Measurements from ENCODE around the gene SORCS2.

- TF ChIP-seq ATF2 (tag by site-specific recombination; IDR thresholded peaks at IDR 0.05; ENCODE audit: low read depth) (no peak), ZNF76 (tag by site-specific recombination; IDR thresholded peaks at IDR 0.05; ENCODE audit: borderline replicate concordance, low read depth) (no peak), EGR2 (tag by site-specific recombination; IDR thresholded peaks at IDR 0.05; ENCODE audit: low read depth) (no peak), ZNF114 (tag by site-specific recombination; IDR thresholded peaks at IDR 0.05) (no peak), ZNF23 (tag by site-specific recombination; IDR thresholded peaks at IDR 0.05; ENCODE audit: borderline replicate concordance) (no peak), ZNF362 (tag by site-specific recombination; IDR thresholded peaks at IDR 0.05) (no peak), YY1 (tag by site-specific recombination; IDR thresholded peaks at IDR 0.05) (no peak), ZNF670 (tag by site-specific recombination; IDR thresholded peaks at IDR 0.05; ENCODE audit: low read depth) (no peak), CTCF (tag by site-specific recombination; IDR thresholded peaks at IDR 0.05) (no peak), INSM2 (tag by site-specific recombination; IDR thresholded peaks at IDR 0.05) (no peak), ZBTB6 (tag by site-specific recombination; IDR thresholded peaks at IDR 0.05) (no peak), ZNF768 (tag by site-specific recombination; IDR thresholded peaks at IDR 0.05) (no peak), TRIM28 (IDR thresholded peaks at IDR 0.05; ENCODE audit: borderline replicate concordance, low read length) (no peak)
These were observed 567.3 kb downstream of the SORCS2 start for GRCh38 chr4:7759635-7760034.

All from HEK293 (cell line).